GM12878 (cell line): ENCODE measurements around the gene CADM2. TPM values are rescaled to one million over a fixed set of nuclear protein-coding genes. Genes with fewer than 3 reads are reported as not detected.

Experiments used
- ATAC-seq: fragments of 200-7000 bp; cut with Tn5 transposase; 3 replicates; pipeline ENCODE4 v1.9.1; 2020; ENCODE audit warnings: mild to moderate bottlenecking, moderate library complexity
- BruUV-seq: library from RNA; stranded (reverse); fragments of 400-500 nt; replicated peaks from 2 replicates; lab custom pipeline; 2021; lab: Mats Ljungman, UMichigan
- CTCF ChIA-PET: fragments of 300-600 bp; sonication (Branson Sonifier 250); formaldehyde crosslinking; extraction: SDS; loops from one replicate; lab custom pipeline; 2021; ENCODE audit warnings: inconsistent platforms; lab: Yijun Ruan, JAX
- POLR2A ChIA-PET: fragments of 350-600 bp; formaldehyde crosslinking; extraction: SDS; loops from one replicate; lab custom pipeline; 2021; ENCODE audit warnings: inconsistent platforms; lab: Charles Lee
- RAD21 ChIA-PET: fragments of 300-600 bp; sonication (Branson Sonifier 250); formaldehyde crosslinking; loops from one replicate; lab custom pipeline; 2023; ENCODE audit warnings: antibody characterized with exemption; ENCODE audit not compliant: unreplicated experiment; lab: Charles Lee
- SMC1A ChIA-PET: fragments of 300-600 bp; sonication (Branson Sonifier 250); formaldehyde crosslinking; loops from one replicate; lab custom pipeline; 2023; ENCODE audit not compliant: unreplicated experiment, uncharacterized antibody; lab: Charles Lee
- DNase-seq: peaks from one replicate; pipeline ENCODE4 v3.0.0-alpha.2; 2011; ENCODE audit warnings: low read depth, low spot score
- FAIRE-seq: peaks from 3 replicates; lab custom pipeline; 2011; peaks lifted over from hg19 to GRCh38; lab: Jason Lieb, UNC
- H2AFZ ChIP-seq: 2 replicates; pipeline ENCODE4 v1.6.0; 2011; ENCODE audit warnings: low read depth, low read length, control low read depth; ENCODE audit not compliant: control insufficient read depth
- H3K27ac ChIP-seq: 2 replicates; pipeline ENCODE4 v1.5.1; 2011; ENCODE audit warnings: control low read depth; ENCODE audit not compliant: control insufficient read depth, insufficient read depth
- H3K27me3 ChIP-seq, 2 experiments: replicated peaks in 1 of 2; 2 replicates each; pipeline versions ENCODE4 v1.6.0 to v1.6.1; 2011; ENCODE audit warnings: low read length in 1 of 2; ENCODE audit not compliant: control insufficient read depth in 2 of 2, insufficient read depth in 2 of 2
- H3K36me3 ChIP-seq, 2 experiments: 2 replicates each; pipeline ENCODE4 v1.5.1; 2011; ENCODE audit warnings: low read length in 1 of 2; ENCODE audit not compliant: control insufficient read depth in 2 of 2, insufficient read depth in 2 of 2
- H3K4me1 ChIP-seq: 2 replicates; pipeline ENCODE4 v1.6.1; 2011; ENCODE audit warnings: mild to moderate bottlenecking, low read length, moderate library complexity, mixed read lengths; ENCODE audit not compliant: control insufficient read depth, insufficient read depth
- H3K4me2 ChIP-seq: 2 replicates; pipeline ENCODE4 v1.6.0; 2011; ENCODE audit warnings: control low read depth; ENCODE audit not compliant: control insufficient read depth, insufficient read depth
- H3K4me3 ChIP-seq: fragments of 200-600 bp; sonication (generic); 2 replicates; pipeline ENCODE4 v1.5.1; 2016
- H3K79me2 ChIP-seq: 2 replicates; pipeline ENCODE4 v1.6.0; 2011; ENCODE audit warnings: low read length; ENCODE audit not compliant: control insufficient read depth, insufficient read depth
- H3K9ac ChIP-seq: 2 replicates; pipeline ENCODE4 v1.8.0; 2011; ENCODE audit warnings: low read length, control low read depth, mixed read lengths; ENCODE audit not compliant: control insufficient read depth, insufficient read depth
- H3K9me3 ChIP-seq: replicated peaks from 3 replicates; pipeline ENCODE4 v1.5.1; 2011; ENCODE audit warnings: mild to moderate bottlenecking, low read length; ENCODE audit not compliant: control insufficient read depth, insufficient read depth
- H4K20me1 ChIP-seq: 2 replicates; pipeline ENCODE4 v1.6.0; 2011; ENCODE audit not compliant: control insufficient read depth, insufficient read depth
- ATF7 ChIP-seq: fragments of 450-650 bp; IDR thresholded peaks from 2 replicates; pipeline ENCODE4 v1.6.1; 2016; ENCODE audit warnings: low read depth, mild to moderate bottlenecking
- CHD2 ChIP-seq: IDR thresholded peaks from 2 replicates; pipeline ENCODE4 v1.6.1; 2011; ENCODE audit warnings: low read depth, low read length, improper control_type of control experiment, borderline replicate concordance
- MYB ChIP-seq: fragments of 150-350 bp; IDR thresholded peaks from 2 replicates; pipeline ENCODE4 v1.6.1; 2014; ENCODE audit warnings: mild to moderate bottlenecking, low read depth, low read length, borderline replicate concordance
- PAX8 ChIP-seq: fragments of 450-650 bp; IDR thresholded peaks from 2 replicates; pipeline ENCODE4 v1.6.1; 2017; ENCODE audit warnings: mild to moderate bottlenecking, moderate library complexity
- RCOR1 ChIP-seq: conservative IDR thresholded peaks from 2 replicates; pipeline ENCODE4 v1.6.1; 2012; ENCODE audit warnings: low read depth, low read length, improper control_type of control experiment
- RELA ChIP-seq: fragments of 450-650 bp; IDR thresholded peaks from 2 replicates; pipeline ENCODE4 v1.8.0; 2014; ENCODE audit warnings: borderline replicate concordance; ENCODE audit not compliant: partially characterized antibody
- YY1 ChIP-seq: IDR thresholded peaks from 2 replicates; pipeline ENCODE4 v1.6.1; 2011; ENCODE audit warnings: low read depth, mild to moderate bottlenecking, low read length
- ZNF217 ChIP-seq: fragments of 450-650 bp; IDR thresholded peaks from 2 replicates; pipeline ENCODE4 v1.6.1; 2017; ENCODE audit warnings: antibody characterized with exemption, mild to moderate bottlenecking
- ZZZ3 ChIP-seq: IDR thresholded peaks from 2 replicates; pipeline ENCODE4 v1.6.1; 2011; ENCODE audit warnings: low read depth; ENCODE audit not compliant: control insufficient read depth, insufficient read length
- WGBS: methylation state at CpG from one replicate; pipeline ENCODE4 v1.1.6; 2016; ENCODE audit warnings: low lambda C conversion rate; ENCODE audit not compliant: insufficient replicate concordance, insufficient coverage; ENCODE audit errors: missing lambda C conversion rate; 5-methylcytosine and 5-hydroxymethylcytosine counted together
- in situ Hi-C: fragments of 300-500 bp; cut with MboI; formaldehyde crosslinking; loops from 9 replicates; pipeline ENCODE4 v1.14.3; 2018; ENCODE audit warnings: mixed read lengths
- intact Hi-C: fragments of 100-400 bp; cut with micrococcal nuclease; formaldehyde crosslinking; loops from one replicate; pipeline ENCODE4 v1.14.2; 2022; ENCODE audit not compliant: unreplicated experiment
- polyA plus RNA-seq, 11 experiments: library from polyadenylated mRNA; depleted of rRNA in 4 of 11; unstranded in 6 of 11; stranded (reverse) in 5 of 11; fragments of >200 nt; fragmentation: Nextera tagmentation in 4 of 11; fragmentation: Illumina TruSeq in 1 of 11; extraction: Ambion mirVana in 4 of 11; extraction: Trizol in 1 of 11; gene quantifications; 1 replicate in 1 of 11; 2 replicates in 10 of 11; pipeline versions ENCODE4 v1.2.1 to v1.2.3, GENCODE V29; 2011 to 2016; ENCODE audit warnings: inconsistent platforms in 2 of 11, missing spikeins in 2 of 11, low read depth in 1 of 11
- total RNA-seq, 4 experiments: library from RNA; depleted of rRNA in 3 of 4; stranded (reverse); fragments of >200 nt in 3 of 4; fragmentation: Illumina TruSeq in 1 of 4; extraction: Trizol in 1 of 4; gene quantifications; 2 replicates each; pipeline versions ENCODE4 v1.2.1 to v1.2.3, GENCODE V29; 2013 to 2021
- TF ChIP-seq, protein P1 (sequence below): fragments of 150-350 bp; IDR thresholded peaks from 2 replicates; pipeline ENCODE4 v1.6.1; 2014; ENCODE audit warnings: mild to moderate bottlenecking, low read depth, low read length

CADM2 gene
- total and polyA plus RNA-seq, 10 of the 15 experiments (the other 5 are each of a cell fraction or from before 2014, with no cell fraction given): 0.13 TPM; not detected in 9

DNA sequence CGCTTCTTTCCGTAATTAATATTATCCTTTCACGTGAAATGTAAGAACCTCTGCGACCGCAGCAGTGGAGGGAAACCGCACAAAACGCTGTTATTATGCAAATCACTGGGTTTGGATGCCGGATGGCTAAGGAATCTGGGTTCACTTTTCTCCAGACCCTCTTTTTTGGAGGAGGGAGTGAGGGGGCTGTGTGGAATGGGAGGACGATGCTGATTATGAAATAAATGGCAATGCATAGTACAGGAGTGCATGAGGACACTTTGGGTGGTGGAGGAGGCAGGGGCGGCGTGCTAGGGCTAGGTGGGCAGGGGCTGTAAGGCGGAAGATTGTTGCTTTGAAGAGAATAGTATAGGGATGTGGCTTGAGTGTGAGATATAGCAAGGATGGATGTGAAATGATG, 1.8 kb downstream of the CADM2 start:
- TF ChIP-seq ZZZ3 (no peak), YY1 (no peak), RCOR1 (no peak), CHD2 (no peak), RELA (no peak), ATF7 (no peak), ZNF217 (no peak), MYB (no peak), PAX8 (no peak)
- TF ChIP-seq, protein P1, sequence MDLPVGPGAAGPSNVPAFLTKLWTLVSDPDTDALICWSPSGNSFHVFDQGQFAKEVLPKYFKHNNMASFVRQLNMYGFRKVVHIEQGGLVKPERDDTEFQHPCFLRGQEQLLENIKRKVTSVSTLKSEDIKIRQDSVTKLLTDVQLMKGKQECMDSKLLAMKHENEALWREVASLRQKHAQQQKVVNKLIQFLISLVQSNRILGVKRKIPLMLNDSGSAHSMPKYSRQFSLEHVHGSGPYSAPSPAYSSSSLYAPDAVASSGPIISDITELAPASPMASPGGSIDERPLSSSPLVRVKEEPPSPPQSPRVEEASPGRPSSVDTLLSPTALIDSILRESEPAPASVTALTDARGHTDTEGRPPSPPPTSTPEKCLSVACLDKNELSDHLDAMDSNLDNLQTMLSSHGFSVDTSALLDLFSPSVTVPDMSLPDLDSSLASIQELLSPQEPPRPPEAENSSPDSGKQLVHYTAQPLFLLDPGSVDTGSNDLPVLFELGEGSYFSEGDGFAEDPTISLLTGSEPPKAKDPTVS: no peak
- TF ChIP-seq, all 136 proteins: peak for 0
- Histone ChIP-seq H3K4me1 (no peaks in the 10 kb centered on the region), H2AFZ (no peak overlapping the region), H3K27ac (no peak overlapping the region), H3K9me3 (no peaks in the 10 kb centered on the region; the same call in 2 of the 3 replicates), H3K27me3 (peaks cover 0 to 4% of the 10 kb centered on the region in 2 experiments; a peak in 3 of 4 replicates), H3K36me3 (no peaks in the 10 kb centered on the region), H3K4me2 (no peak overlapping the region), H3K9ac (no peak overlapping the region), H3K79me2 (no peaks in the 10 kb centered on the region), H3K4me3 (no peak overlapping the region), H4K20me1 (no peaks in the 10 kb centered on the region)
- POLR2A ChIA-PET: interaction anchor here (0.5 kb wide), 1 partner anchor 216 kb away, joined by 6 read pairs; no protein-coding TSS in a partner anchor
- BruUV-seq: no TSS peak
- SMC1A ChIA-PET: no interaction called here
- in situ Hi-C loops (no loop called here), intact Hi-C loops (no loop called here)
- ATAC-seq: no peak
- CTCF ChIA-PET: no interaction called here
- 26% methylated on average over 12 of the region's 12 CpGs for WGBS
- RAD21 ChIA-PET: no interaction called here
- no peak for FAIRE-seq
- DNase-seq: no peak
